Neural crest cell (in vitro differentiated cells): ENCODE data around the gene ETV6. TPM values are rescaled to one million over a fixed set of nuclear protein-coding genes. Genes with fewer than 3 reads are reported as not detected.

ENCODE experiments used
- DNase-seq: peaks from one replicate; pipeline ENCODE4 v3.0.0; 2021; ENCODE audit warnings: low read depth, mixed read lengths, low spot score
- H3K27ac Mint-ChIP-seq: one replicate; pipeline ENCODE4 v1.8.0; 2021; ENCODE audit warnings: mild to moderate bottlenecking, mixed read lengths; ENCODE audit not compliant: unreplicated experiment
- H3K27me3 Mint-ChIP-seq: 2 replicates; pipeline ENCODE4 v1.8.0; 2021; ENCODE audit warnings: low read depth, mild to moderate bottlenecking, mixed read lengths
- H3K36me3 Mint-ChIP-seq: 2 replicates; pipeline ENCODE4 v1.8.0; 2021; ENCODE audit warnings: low read depth, mild to moderate bottlenecking, mixed read lengths
- H3K4me1 Mint-ChIP-seq: 2 replicates; pipeline ENCODE4 v1.8.0; 2021; ENCODE audit warnings: mixed read lengths
- H3K4me3 Mint-ChIP-seq: one replicate; pipeline ENCODE4 v1.8.0; 2021; ENCODE audit warnings: mild to moderate bottlenecking, mixed read lengths
- H3K9me3 Mint-ChIP-seq: 2 replicates; pipeline ENCODE4 v1.8.0; 2021; ENCODE audit warnings: mixed read lengths
- CTCF ChIP-seq: fragments of 200-600 bp; sonication (generic); conservative IDR thresholded peaks from 2 replicates; pipeline ENCODE4 v1.5.0; 2021; ENCODE audit warnings: antibody characterized with exemption, mild to moderate bottlenecking
- total RNA-seq: library from RNA; stranded (reverse); gene quantifications from 2 replicates; pipeline ENCODE4 v1.2.1, GENCODE V29; 2021

ETV6 gene
- total RNA-seq, 1 donor from 2014 or later: 18.7 TPM

- Mint-ChIP-seq H3K9me3 (no peaks in the 10 kb centered on the region), H3K27ac (peak overlapping the region; percentile 19), H3K27me3 (no peaks in the 10 kb centered on the region), H3K4me3 (no peak overlapping the region), H3K4me1 (peaks cover 13% of the 10 kb centered on the region), H3K36me3 (peaks cover 3% of the 10 kb centered on the region)
- no peak for DNase-seq
- TF ChIP-seq CTCF: no peak
Measured at GRCh38 chr12:11834104-11834812, 184.8 kb downstream of the ETV6 start.

GRCh38 chr12:11834931-11835330 lies 185.5 kb downstream of the ETV6 start:
- peaks cover 7% of the 10 kb centered on the region for H3K36me3 Mint-ChIP-seq
- H3K9me3 Mint-ChIP-seq: no peaks in the 10 kb centered on the region
- no peak for DNase-seq
- peaks cover 13% of the 10 kb centered on the region for H3K4me1 Mint-ChIP-seq
- H3K4me3 Mint-ChIP-seq: no peak overlapping the region
- H3K27ac Mint-ChIP-seq: no peak overlapping the region
- no peak for TF ChIP-seq CTCF
- no peaks in the 10 kb centered on the region for H3K27me3 Mint-ChIP-seq

- Mint-ChIP-seq H3K4me1 (peaks cover 13% of the 10 kb centered on the region), H3K36me3 (peaks cover 15% of the 10 kb centered on the region), H3K4me3 (no peak overlapping the region), H3K9me3 (peaks cover 1% of the 10 kb centered on the region), H3K27me3 (no peaks in the 10 kb centered on the region), H3K27ac (no peak overlapping the region)
- TF ChIP-seq CTCF: no peak
- no peak for DNase-seq
Measured at GRCh38 chr12:11836282-11837151, 187.0 kb downstream of the ETV6 start.

GRCh38 chr12:11837216-11837934 lies 187.9 kb downstream of the ETV6 start:
- Mint-ChIP-seq H3K36me3 (peaks cover 19% of the 10 kb centered on the region), H3K27me3 (no peaks in the 10 kb centered on the region), H3K4me3 (no peak overlapping the region), H3K27ac (no peak overlapping the region), H3K9me3 (peaks cover 2% of the 10 kb centered on the region), H3K4me1 (peaks cover 6% of the 10 kb centered on the region)
- DNase-seq: no peak
- TF ChIP-seq CTCF: no peak

- Mint-ChIP-seq H3K36me3 (peaks cover 19% of the 10 kb centered on the region), H3K4me3 (no peak overlapping the region), H3K27me3 (no peaks in the 10 kb centered on the region), H3K9me3 (peaks cover 2% of the 10 kb centered on the region), H3K27ac (no peak overlapping the region), H3K4me1 (peaks cover 5% of the 10 kb centered on the region)
- no peak for TF ChIP-seq CTCF
- no peak for DNase-seq
Measured at GRCh38 chr12:11838403-11838802, 188.9 kb downstream of the ETV6 start.
